Stomach smooth muscle (tissue), 2 donors: ENCODE measurements around the gene DYNC1I1.

Source experiments
- H3K27ac ChIP-seq: one replicate; pipeline ENCODE4 v1.7.0; 2013; ENCODE audit warnings: mild to moderate bottlenecking, low read length, inconsistent platforms
- H3K27me3 ChIP-seq, 2 donors: one replicate each; pipeline ENCODE4 v1.7.0; 2013; ENCODE audit warnings: low read length in 2 of 2; ENCODE audit not compliant: insufficient read depth in 2 of 2, control insufficient read depth in 1 of 2
- H3K36me3 ChIP-seq, 2 donors: one replicate each; pipeline ENCODE4 v1.7.0; 2013; ENCODE audit warnings: low read length in 2 of 2; ENCODE audit not compliant: control insufficient read depth in 2 of 2, insufficient read depth in 2 of 2
- H3K4me1 ChIP-seq: one replicate; pipeline ENCODE4 v1.7.0; 2013; ENCODE audit warnings: low read length; ENCODE audit not compliant: control insufficient read depth, insufficient read depth
- H3K4me3 ChIP-seq, 2 donors: one replicate each; pipeline ENCODE4 v1.7.0; 2013; ENCODE audit warnings: low read length in 2 of 2
- H3K9ac ChIP-seq, 2 donors: one replicate each; pipeline ENCODE4 v1.7.0; 2013; ENCODE audit warnings: low read length in 2 of 2, mild to moderate bottlenecking in 1 of 2
- H3K9me3 ChIP-seq, 2 donors: one replicate each; pipeline ENCODE4 v1.7.0; 2013; ENCODE audit warnings: low read length in 2 of 2; ENCODE audit not compliant: control insufficient read depth in 2 of 2
- donor health status: healthy.
- donor health status: Pancreatic carcinoma.

The DYNC1I1 gene

GRCh38 chr7:96045181-96045580 is 272.8 kb downstream of the DYNC1I1 start:
- no peak overlapping the region for H3K9ac ChIP-seq
- no peaks in the 10 kb centered on the region for H3K9me3 ChIP-seq

DNA sequence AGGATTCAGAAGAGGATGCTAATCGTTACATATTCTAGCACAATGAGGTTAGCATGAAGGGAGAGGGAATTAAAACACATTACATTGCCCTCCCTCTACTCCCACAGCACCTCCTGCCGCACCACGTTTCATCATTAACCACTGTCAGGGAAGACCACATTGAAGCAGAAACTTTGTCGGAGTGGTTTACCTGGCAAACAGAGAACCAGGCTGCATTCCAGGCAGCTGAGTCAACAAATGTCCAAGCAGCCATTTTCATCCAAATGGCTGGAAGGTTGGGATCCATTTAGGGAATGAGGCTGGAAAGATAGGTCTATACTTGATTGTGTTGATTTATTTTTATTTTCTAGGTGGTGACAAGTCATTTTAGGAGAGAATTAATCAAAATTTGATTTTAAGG is 273.6 kb downstream of the DYNC1I1 start:
- Histone ChIP-seq H3K27ac (no peak overlapping the region), H3K9me3 (no peaks in the 10 kb centered on the region), H3K36me3 (no peaks in the 10 kb centered on the region), H3K4me1 (no peaks in the 10 kb centered on the region), H3K4me3 (no peak overlapping the region), H3K27me3 (no peaks in the 10 kb centered on the region), H3K9ac (no peak overlapping the region)

More at GRCh38 chr7:96045181-96045580, 272.8 kb downstream of the DYNC1I1 start:
- Histone ChIP-seq H3K4me1 (no peaks in the 10 kb centered on the region), H3K27me3 (no peaks in the 10 kb centered on the region), H3K27ac (no peak overlapping the region), H3K36me3 (no peaks in the 10 kb centered on the region), H3K4me3 (no peak overlapping the region)

DNA sequence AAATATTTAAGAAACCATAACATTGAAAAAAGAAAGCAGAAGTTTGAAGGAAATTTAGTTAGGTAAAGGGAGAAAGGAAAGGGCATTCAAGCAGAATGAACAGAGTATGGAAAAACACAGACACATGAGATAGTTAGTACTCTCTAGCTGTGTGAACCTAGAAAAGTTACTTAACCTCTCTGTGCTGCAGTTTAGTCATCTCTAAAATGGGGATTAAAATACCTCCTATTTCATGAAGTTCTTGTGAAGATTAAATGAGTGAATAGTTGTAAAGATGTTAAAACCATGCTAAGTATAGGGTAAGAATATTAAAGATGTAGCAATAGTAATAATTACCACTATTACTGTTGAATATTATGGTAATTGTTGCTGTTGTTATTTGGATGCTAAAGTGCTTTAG is 279.9 kb downstream of the DYNC1I1 start:
- Histone ChIP-seq H3K27ac (no peak overlapping the region), H3K27me3 (no peaks in the 10 kb centered on the region), H3K36me3 (no peaks in the 10 kb centered on the region), H3K9me3 (no peaks in the 10 kb centered on the region), H3K4me3 (no peak overlapping the region), H3K4me1 (no peaks in the 10 kb centered on the region), H3K9ac (no peak overlapping the region)

DNA sequence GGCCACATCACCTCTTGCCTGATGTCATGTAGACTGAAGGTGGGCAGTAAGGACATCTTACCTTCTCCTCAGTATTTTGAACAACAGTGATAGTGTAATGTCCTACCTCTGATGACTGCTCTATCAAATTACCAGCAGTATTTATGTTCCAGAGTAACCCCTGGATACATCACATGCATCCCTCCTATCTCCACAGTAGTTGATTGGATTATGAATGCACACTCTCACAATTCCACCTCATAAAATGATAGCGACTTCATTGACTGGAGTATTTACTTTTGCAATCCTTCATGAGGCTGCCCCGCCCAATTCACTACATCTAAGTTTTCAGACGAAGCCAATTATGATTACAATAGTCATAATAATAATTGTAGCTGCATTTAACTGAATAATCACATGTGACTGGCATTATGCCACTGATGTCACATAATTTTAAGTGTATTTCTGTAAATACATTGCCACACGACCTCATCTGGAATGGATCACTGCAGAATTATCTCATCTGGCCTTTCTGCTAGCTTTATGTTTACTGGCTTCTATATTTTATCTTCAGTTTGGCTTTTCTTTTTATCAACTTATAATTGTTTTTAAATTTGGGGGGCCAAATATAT is 280.6 kb downstream of the DYNC1I1 start:
- H3K27me3 ChIP-seq: no peaks in the 10 kb centered on the region
- H3K36me3 ChIP-seq: no peaks in the 10 kb centered on the region

GRCh38 chr7:96055717-96056116 is 283.4 kb downstream of the DYNC1I1 start:
- no peak overlapping the region for H3K9ac ChIP-seq
- no peaks in the 10 kb centered on the region for H3K4me1 ChIP-seq
- no peaks in the 10 kb centered on the region for H3K9me3 ChIP-seq
- no peak overlapping the region for H3K4me3 ChIP-seq
- H3K27ac ChIP-seq: no peak overlapping the region
- H3K27me3 ChIP-seq: no peaks in the 10 kb centered on the region
- H3K36me3 ChIP-seq: no peaks in the 10 kb centered on the region

More for the DNA sequence above, 280.6 kb downstream of the DYNC1I1 start:
- H3K4me1 ChIP-seq: no peaks in the 10 kb centered on the region
- H3K9ac ChIP-seq: no peak overlapping the region
- H3K9me3 ChIP-seq: no peaks in the 10 kb centered on the region
- no peak overlapping the region for H3K27ac ChIP-seq
- no peak overlapping the region for H3K4me3 ChIP-seq

DNA sequence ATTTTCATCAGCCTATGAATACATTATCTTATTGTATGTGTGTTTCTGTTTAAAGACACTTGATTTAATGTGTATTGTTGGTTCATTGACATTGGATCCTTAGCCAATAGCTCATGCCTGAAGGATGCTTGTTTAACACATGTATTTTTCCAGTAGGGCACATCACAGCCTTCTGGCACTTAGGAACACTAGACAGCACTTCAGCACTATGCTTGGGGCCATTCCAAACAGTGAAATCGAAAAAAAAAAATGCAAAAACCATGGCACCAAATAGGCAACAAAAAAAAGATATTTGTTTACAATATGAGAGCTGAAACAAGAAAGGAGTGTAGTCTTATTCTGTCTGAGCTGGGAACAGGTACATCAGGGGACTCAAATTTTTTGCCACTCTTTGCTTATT is 286.7 kb downstream of the DYNC1I1 start:
- Histone ChIP-seq H3K36me3 (no peaks in the 10 kb centered on the region), H3K9me3 (no peaks in the 10 kb centered on the region), H3K27me3 (no peaks in the 10 kb centered on the region), H3K9ac (no peak overlapping the region), H3K4me3 (no peak overlapping the region), H3K4me1 (no peaks in the 10 kb centered on the region), H3K27ac (no peak overlapping the region)

DNA sequence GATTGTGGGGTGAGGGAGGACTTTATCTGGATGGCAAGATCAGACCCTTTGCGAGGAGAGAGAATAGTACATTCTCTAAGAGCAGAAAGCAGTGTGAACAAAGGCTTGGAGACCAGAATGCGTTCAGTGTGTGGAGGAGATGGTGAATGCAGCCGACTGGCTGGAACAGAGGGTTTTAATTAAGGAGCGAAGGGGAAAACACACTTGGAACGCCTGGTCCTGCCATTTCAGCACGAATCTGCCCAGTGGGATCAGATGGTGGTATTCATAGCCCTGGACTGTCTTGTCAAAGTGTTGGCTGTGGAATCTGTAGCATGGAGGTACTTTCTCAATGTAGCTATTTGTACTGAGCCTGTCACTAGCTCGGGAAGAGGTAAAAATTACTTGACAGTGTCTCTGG is 288.7 kb downstream of the DYNC1I1 start:
- H3K4me3 ChIP-seq: no peak overlapping the region
- no peak overlapping the region for H3K27ac ChIP-seq
- H3K9ac ChIP-seq: no peak overlapping the region
- H3K4me1 ChIP-seq: no peaks in the 10 kb centered on the region
- H3K9me3 ChIP-seq: no peaks in the 10 kb centered on the region
- no peaks in the 10 kb centered on the region for H3K36me3 ChIP-seq
- no peaks in the 10 kb centered on the region for H3K27me3 ChIP-seq

GRCh38 chr7:96061844-96062243 is 289.5 kb downstream of the DYNC1I1 start:
- Histone ChIP-seq H3K36me3 (no peaks in the 10 kb centered on the region), H3K9ac (no peak overlapping the region), H3K27ac (no peak overlapping the region), H3K27me3 (no peaks in the 10 kb centered on the region), H3K4me3 (no peak overlapping the region), H3K4me1 (no peaks in the 10 kb centered on the region), H3K9me3 (no peaks in the 10 kb centered on the region)

GRCh38 chr7:96067321-96067720 is 295.0 kb downstream of the DYNC1I1 start:
- H3K27ac ChIP-seq: no peak overlapping the region
- no peaks in the 10 kb centered on the region for H3K9me3 ChIP-seq
- no peaks in the 10 kb centered on the region for H3K36me3 ChIP-seq
- no peak overlapping the region for H3K4me3 ChIP-seq
- H3K4me1 ChIP-seq: no peaks in the 10 kb centered on the region
- H3K9ac ChIP-seq: no peak overlapping the region
- no peaks in the 10 kb centered on the region for H3K27me3 ChIP-seq

DNA sequence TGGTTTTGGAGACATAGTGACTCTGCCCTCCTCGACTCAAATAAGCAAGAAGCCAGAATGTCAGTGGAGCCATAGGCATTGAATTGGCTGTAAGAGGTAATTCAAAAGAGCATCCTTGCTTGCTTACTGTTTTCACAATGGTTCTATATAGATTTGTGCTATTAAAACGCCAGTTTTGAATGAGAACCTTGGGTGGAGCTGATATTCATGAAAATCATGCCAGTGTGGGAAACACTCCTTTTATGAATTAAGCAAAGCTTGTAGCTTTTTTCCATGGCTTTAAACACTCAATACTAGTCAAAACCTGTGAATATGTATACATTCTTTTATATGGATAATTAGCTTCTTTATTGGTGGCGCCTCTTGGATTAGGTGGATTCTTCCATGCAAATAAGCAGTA is 297.0 kb downstream of the DYNC1I1 start:
- Histone ChIP-seq H3K27ac (no peak overlapping the region), H3K9ac (no peak overlapping the region), H3K4me3 (no peak overlapping the region), H3K27me3 (no peaks in the 10 kb centered on the region), H3K9me3 (no peaks in the 10 kb centered on the region), H3K36me3 (no peaks in the 10 kb centered on the region), H3K4me1 (no peaks in the 10 kb centered on the region)

DNA sequence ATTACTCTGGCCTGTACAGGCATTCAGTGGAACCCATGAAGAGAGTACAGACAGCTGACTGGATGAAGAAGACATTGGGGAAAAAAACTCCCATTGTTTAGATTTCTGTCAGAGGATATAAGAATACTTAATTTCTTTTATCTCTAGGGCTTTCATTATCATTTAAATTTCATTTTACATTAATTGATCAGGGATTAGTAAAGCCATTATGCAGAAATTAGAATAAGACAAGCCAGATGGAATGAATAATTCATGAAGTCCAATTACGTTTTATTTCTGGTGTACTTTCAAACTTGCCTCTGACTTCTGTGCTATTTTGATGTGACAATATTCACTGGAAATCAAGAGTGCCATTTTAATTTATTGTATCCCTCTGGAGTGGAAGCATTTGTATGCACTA is 302.5 kb downstream of the DYNC1I1 start:
- H3K9me3 ChIP-seq: no peaks in the 10 kb centered on the region
- no peaks in the 10 kb centered on the region for H3K36me3 ChIP-seq
- no peaks in the 10 kb centered on the region for H3K4me1 ChIP-seq
- H3K27ac ChIP-seq: no peak overlapping the region
- H3K9ac ChIP-seq: no peak overlapping the region
- H3K4me3 ChIP-seq: no peak overlapping the region
- peaks cover 0 to 6% of the 10 kb centered on the region in 2 donors for H3K27me3 ChIP-seq
